Amniotic stem cell (primary cell): ENCODE measurements around the gene WDR1.

Experiments
- DNase-seq: peaks from one replicate; lab custom pipeline; 2025; lab: John Stamatoyannopoulos, UW

WDR1 gene

DNA sequence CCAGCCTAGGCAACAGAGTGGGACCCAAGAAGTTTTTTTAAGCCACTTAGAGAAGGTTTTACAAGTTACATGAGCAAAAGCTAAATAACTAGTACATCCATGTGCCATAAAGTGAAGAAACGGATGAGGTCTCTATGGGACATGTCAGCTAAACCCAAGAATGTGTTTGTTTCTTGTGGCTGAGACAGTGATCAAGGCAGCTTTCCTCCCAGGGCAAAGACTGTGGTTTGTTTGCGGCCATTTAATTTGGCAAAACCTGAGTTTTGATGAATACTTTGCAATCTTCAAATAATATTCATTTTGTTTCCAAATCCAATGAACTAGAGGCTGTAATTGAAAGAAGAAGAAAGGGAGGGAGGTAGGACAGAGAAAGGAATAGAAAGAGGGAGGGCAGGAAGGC, 50.4 kb downstream of the WDR1 start:
- no peak for DNase-seq

DNA sequence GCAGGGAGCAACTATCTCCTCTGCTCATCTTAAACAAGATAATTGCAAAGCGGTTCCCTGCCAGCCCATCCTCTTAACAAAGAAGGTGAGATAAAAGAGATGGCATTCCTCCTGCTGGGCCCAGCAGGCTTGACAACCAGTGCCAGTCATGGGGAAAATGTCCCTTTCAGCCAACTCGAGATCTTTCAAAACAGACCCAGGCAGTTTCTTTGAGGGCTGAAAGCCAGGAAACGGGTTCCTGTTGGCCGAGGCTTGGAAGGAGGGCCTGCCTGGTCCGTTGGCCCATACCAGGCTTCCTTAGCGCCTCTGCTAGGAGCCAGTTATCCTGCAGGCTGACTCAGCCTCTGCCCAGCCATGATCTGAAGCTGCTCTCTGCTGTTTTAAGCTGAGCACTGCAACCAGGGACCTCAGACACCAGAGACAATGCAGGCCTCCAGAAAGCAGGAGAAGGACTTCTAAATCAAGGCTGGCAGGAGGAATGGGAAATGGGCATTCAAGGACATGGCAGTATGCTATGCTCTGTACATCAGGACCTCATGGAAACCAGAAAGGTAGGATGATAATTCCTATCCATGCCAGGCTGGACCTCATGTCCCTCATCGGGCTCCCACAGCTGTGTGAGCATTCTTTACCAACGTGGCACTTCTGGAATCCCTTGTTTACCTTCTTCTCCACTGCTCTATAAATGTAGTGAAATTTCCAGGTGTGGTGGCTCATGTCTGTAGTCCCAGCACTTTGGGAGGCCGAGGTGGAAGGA, 52.9 kb downstream of the WDR1 start:
- DNase-seq: no peak

DNA sequence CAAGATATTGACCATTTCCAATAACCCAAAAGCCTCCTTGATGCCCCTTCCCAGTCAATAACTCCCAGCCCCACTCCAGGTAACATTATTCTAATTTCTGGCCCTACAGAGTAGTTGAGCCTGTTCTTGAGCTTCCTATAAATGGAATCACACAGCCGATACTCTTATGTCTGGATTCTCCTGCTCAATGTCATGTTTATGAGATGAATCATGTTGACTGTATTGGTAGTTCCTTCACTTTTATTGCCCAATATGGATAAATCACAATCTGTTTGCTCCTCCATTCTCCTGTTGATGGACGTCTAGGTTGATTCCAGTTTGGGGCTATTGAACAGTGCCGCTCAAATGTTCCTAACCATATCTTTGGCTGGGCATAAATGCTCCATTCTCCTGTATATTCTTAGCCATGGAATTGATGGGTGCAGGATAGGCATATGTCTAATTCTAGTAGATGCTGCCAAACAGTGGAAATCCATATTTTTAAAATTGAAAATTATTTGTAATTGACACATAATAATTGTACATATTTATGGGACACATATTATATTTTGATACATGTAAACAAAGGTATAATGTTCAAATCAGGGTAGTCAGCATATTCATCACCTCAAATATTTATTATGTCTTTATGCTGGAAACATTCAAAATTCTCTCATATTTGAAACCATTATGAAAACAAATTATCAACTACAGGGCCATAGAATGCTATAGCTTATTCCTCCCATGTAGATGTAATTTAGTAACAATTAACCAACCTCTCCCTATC, 54.8 kb downstream of the WDR1 start:
- DNase-seq: no peak

DNA sequence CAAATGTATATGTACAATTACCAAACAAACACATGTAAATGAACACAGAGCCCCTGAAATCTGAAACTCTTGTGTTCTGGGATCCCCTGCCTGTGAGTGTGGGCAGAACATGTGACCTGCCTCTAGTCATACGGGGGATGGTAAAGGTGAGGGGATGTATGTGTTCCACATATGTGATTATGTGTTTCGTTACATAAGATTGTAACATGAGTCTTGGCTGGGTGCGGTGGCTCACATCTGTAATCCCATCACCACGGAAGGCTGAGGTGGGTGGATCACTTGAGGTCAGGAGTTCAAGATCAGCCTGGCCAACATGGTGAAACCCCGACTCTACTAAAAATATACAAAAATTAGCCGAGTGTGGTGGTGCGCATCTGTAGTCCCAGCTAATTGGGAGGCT, 58.2 kb downstream of the WDR1 start:
- no peak for DNase-seq

DNA sequence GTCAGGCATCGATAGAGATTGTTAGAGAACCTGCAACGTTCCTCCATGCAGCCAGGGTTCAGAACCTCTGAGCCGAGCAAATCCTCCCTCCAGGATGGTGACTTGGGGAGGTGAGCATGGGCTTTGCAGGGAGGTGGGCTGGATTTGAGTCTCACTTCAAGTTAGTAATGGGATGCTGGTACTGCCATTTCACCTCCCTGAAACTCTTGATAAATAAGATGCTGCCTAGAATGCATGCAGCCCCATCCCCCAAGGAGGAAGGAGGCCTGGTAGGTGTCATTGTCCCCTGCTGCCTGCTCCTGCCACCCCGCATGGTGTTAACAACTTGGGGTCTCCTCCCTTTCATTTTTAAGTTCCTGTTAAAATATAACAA, 59.6 kb downstream of the WDR1 start:
- no peak for DNase-seq

DNA sequence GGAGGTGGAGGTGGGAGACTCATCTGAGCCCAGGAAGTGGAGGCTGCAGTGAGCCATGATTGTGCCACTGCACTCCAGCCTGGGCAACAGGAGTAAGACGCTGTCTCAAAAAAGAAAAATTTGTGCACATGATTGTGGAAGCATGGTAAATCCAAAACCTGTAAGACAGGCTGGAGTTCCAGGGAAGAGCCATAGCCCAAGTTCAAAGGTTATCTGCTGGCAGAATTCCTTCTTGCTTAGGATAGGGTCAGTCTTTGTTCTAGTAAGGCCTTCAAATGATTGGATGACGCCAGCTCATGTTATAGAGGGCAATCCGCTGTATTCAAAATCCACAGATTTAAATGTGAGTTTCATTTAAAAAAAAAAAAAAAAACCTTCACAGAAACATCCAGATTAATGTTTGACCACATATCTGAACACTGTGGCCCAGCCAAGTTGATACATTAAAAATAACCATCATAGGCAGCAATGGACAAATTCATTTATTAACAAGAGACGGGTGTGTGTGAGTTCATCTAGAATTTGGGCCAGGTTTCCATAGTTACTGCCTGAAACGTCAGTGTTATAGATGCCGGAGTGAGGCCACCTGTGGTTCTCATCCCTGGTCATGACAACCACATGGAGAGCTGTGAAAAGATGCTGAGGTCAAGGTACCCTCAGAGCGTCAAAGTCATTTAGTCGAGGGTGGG, 60.1 kb downstream of the WDR1 start:
- DNase-seq: no peak

DNA sequence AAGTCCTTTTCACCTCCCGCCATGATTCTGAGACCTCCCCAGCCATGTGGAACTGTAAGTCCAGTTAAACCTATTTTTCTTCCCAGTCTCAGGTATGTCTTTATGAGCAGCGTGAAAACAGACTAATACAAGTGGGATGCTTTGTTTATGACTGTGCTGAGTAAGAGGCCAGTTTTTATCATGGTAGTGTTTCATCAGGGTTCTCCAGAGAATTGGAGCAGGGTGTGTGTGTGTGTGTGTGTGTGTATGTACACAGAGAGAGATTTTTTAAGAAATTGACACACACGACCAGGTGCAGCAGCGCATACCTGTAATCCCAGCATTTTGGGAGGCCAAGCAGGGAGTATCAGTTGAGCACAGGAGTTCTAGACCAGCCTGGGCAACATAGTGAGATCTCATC, 60.7 kb downstream of the WDR1 start:
- no peak for DNase-seq

DNA sequence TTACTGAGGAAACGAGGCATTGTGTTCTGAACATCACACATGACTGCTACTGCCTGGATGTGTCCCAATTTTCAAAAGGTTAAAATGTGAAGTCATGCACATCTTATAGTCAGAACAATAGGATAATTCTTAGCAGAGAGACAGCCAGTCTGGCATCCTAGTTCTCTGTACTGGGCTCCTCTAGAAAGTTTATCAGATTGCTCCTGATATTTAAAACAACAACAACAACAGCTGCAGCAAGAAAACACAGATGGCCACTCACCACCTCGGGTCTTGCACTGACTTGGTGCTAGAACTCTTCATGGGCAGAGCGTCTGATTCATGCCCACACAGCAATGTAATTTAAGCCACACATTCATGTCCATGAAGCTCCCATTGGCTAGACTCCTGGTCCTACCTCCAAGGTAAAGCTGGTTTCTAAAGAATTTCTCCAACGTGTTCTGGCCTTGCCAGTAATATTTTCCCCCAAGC, 62.0 kb downstream of the WDR1 start:
- DNase-seq: no peak

DNA sequence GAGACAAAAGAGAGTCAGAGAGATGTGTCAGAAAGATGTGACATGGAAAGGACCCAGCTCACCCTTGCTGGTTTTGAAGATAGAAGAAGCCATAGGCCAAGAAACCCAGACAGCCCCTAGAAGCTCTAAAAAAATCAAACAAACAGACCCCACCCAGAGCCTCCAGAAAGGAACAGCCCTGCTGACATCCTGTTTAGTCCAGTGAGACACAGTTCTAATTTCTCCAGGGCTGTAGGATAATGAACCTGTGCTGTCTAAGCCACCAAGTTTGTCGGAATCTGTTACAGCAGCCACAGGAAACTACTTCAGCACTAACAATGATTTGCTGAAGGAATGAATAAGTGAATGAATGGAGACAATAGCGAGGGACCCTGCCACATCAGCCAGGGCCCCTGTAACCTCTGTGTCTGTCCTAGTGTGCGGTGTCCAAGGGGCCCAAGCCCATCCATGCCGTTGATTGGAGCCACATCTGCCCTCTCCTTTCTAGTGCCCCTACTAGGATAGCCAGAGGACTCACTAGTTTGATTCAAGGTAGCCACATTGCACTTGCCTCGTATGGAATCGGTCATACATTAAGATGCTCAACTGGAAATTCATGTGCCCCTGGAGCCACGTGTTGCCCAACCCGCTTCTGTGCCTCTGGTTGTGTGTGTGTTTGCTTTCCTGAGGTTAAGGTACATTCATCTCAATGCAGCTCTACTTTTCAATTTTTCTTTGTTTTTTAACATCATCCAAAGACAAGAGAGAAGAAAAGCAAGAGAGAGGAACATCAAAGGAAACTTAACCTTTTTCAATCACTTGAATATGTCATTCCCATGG, 62.8 kb downstream of the WDR1 start:
- no peak for DNase-seq

DNA sequence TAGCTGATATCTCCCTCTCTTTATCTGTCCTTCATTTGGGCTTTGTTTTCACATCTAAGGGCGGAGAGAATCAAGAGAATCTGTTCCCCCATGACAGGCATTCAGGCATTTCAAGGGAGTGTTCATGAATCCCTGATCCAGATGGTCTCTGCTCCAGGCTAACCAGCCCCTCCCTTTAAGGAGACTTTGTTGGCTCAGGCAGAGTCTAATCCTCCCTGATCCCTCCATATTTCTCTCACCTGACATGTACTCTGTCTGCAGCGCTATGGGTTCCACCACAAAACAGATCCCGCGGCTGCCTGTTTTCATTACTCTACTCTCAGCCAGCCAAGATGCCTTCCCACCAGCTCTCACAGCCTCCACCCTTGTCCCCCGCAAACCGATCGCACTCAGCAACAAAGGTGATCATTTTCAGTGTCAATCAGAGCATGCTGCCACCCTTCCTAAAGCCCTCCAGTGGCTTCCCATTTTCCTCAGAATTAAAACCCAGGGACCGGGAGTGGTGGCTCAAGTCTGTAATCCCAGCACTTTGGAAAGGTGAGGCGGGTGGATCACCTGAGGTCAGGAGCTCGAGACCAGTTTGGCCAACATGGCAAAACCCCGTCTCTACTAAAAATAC, 65.0 kb downstream of the WDR1 start:
- DNase-seq: no peak

DNA sequence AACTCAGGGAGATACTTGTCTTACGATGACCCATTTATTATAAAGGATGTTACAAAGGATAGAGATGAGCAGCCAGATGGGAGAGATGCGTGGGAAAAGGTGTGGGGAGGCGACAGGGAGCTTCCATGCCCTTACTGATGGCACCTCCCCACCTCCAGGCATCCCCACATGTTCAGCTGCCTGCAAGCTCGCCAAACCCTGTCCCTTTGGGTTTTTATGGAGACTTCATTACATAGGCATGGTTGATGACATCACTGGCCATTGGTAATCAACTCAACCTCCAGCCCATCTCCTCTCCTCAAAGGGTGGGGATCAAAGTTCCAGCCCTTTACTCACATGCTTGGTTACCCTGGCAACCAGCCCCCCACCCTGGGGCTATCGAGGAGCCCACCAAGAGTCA, 65.9 kb downstream of the WDR1 start:
- DNase-seq: no peak

DNA sequence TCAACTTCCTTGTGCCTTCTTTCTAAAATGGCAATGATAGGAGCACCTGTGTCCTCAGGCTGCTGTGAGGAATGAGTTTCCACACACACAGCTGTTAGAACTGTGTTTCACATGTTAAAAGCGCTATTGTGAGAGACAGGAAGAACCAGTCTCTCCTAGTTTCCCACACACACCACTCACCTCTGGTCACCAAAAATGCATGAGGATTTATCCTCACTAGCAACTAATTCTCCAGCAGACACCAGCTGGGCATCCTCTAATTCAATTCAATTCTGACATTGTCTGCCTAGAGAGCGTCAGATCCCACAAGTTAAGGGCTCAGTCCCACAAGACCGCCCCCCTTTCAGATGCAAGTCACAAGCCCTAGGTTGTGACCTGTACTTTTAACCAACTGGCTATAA, 66.3 kb downstream of the WDR1 start:
- no peak for DNase-seq

DNA sequence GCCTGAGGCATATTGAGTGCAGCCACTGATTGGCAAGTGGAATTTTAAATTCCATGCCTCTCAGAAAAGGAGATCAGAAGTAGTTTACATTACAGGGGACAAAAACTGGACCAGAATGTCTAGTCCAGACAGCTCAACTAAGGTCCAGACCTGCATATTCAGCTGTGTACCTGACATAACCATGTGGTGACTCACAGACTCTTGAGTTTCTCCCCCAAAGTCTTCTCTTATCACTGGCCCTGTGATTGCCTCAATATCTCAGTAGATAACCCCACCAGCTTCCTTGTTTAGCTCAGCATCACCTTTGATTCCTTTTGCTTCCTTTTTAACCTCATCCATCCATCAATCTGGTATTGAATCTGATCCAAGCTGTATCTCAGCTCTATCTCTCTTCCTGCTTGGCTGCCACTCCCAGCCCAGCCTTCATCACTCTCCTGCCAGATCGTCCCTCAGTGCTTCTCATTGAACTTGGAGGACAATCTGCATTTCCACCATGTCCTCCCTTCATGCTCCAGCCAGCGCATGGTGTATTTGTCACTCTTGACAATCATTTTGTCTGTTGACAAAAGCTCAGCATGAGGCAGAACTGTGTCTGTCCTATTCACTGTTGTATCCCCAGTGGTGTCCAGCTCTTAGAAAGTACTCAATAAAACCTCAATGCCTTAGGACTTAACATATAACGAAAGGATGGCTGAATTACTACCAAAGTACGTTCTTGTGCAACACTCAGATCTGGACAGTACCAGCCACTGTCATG, 67.5 kb downstream of the WDR1 start:
- no peak for DNase-seq

DNA sequence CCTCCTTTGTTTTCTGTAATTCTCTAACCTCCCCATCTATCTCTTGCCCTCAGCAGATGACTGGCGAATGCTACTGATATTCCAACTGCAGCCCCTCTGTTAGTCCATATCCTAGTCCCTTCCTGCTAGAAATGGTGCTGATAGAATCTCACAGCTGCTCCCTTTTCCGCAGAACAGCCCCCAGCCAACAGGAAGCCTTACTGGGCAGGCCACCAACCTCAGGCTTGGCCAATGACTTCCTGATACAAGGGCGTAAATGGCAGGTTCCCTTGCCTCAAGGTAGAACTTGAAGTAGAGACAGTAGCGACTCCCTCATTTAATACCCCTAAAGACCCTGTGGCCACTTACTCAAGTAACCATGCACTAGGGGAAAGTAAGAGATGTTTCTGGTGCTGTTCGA, 68.6 kb downstream of the WDR1 start:
- DNase-seq: no peak

DNA sequence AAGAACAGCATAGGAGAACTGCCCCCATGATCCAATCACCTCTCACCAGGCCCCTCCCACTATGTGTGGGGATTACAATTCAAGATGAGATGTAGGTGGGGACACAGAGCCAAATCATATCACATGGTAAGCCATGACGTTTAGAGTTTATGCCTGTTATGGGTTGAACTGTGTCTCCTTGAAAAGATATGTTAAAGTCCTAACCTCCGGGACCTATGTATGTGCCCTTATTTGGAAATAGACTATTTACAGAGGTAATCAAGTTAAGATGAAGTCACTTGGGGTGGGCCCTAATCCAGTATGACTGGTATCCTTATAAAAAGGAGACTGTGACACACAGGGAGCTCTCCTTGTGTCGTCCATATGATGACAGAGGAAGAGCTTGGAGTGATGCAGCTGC, 70.1 kb downstream of the WDR1 start:
- no peak for DNase-seq

DNA sequence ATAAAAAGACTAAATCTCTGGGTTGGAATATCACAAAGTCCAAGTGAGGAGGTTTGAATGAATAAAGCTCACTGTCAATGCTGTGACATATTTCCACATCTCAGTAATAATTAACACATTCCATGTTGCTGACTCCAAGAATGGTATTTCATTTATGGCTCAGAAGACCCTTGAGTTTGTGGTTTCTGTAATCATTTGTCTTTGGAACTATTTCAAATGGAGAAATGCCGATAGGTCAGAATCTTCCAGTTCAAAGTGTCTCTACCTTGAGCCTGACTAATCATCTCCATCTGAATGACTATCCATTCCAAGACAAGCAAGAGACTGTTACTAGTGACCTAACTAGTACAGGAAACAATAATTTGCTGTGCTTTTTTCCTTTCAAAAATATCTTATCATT, 71.1 kb downstream of the WDR1 start:
- no peak for DNase-seq

DNA sequence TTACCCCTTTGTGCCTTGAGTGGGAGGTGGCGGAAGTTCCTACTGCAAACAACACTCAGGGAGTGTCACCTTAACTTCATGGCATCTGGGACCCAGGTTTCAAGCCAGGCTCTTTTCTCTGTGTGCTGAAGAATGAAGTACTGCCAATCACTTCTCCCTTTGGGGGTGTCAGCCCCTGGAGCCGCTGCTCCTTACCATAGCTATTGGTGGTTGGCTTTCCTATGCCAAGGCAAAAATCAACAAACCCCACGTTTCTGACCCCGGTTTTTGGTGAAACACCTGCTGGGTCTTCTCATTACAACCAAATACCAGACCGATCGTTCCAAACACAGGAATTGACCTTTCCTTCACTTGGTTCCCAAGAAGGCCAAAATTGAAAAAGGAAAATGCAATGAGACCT, 75.6 kb downstream of the WDR1 start:
- DNase-seq: no peak

DNA sequence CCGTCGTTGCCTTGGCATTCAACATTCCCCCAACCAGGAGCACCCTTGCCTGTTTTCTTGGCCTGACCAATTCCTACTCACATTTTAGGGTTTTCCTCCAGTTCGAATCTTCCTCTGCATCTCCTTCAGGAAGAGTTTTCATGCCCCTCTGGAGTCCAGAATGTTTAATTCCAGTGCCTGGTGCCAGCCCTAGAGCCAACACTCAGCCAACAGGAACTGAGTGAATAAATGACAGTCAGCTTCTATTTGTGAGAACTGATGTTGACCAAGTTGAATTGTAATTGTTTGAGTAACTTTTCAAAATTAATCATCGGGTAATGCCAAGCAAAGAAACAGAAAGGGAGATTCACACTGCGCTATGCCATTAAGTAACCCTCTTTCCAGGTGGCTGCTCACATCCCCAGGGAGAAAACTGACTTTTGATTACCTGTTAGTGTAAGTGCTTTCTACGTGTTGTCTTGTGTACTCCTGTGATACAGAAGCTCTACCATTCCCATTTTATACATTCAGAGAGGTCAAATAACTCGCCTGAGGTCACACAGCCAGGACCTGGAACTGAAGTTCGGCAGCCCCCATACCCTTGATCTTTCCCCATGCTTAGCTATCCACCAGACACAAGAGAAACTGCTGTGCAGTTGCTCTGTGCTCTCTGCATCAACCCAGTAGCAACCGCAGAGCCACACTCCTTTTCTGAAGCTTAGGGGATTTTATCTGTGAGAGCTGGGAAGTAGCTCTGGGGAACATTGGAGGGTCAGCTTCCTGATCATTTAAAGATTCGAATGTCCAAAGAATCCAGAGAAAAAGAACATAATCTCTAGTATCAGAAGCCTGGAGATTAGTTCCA, 76.3 kb downstream of the WDR1 start:
- no peak for DNase-seq

DNA sequence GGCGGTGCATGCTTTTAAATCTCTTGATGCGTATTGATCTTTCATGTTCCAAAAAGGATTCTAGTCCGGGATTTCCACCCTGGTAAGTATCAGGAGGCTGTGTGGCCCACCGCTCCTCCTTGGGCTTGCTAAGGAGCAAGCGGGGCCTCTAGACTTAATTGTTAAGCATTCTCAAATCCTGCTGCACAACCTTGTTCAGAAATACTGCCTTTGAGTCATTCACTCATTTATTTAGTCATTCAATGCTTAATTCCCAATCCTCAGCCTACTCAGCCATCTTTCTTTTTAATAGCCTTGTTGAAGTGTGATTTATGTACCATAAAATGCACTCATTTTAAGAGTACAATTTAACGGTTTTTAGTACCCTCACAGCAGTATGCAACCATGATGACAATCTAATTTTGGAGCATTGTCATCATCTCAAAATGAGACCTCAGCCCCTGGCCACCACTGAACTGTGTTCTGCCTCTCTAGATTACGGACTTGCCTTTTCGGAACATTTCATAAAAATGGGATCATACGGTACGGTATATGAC, 79.7 kb downstream of the WDR1 start:
- no peak for DNase-seq

DNA sequence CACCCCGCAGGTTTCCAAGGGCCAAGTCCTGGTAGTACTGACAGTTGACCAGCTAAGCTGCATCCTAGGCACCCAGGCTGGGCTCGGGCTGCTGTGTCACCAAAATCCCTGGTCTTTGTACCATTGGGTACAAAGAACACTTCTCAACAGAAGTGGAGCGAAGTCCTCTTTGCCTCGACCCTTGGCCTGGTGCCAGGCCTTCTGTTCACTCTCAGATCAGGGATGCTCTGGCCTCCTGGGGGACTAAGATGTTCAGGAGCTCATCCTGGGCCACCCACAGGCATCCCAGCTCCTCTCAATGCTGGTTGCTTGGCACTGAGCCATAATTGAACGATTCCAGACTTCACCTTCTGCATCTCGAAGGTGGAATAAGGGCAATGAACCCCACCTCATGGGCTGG, 81.5 kb downstream of the WDR1 start:
- DNase-seq: no peak
